HepG2 (cell line): ENCODE results near the gene CCDC102B. TPM values are rescaled to one million over a fixed set of nuclear protein-coding genes. Genes with fewer than 3 reads are reported as not detected.

ENCODE experiments used
- GATA4 ChIP-seq: sonication (generic); IDR thresholded peaks from 2 replicates; pipeline ENCODE4 v1.6.1; 2016; ENCODE audit warnings: antibody characterized with exemption, low read depth, borderline replicate concordance
- HMG20B ChIP-seq: conservative IDR thresholded peaks from 2 replicates; pipeline ENCODE4 v1.6.1; 2016; ENCODE audit warnings: missing genetic modification reagents, missing compliant biosample characterization
- MEIS2 ChIP-seq: sonication (generic); formaldehyde crosslinking; IDR thresholded peaks from 2 replicates; pipeline ENCODE4 v1.9.0; 2021; ENCODE audit warnings: mild to moderate bottlenecking, missing genetic modification reagents
- PHB2 ChIP-seq: fragments of 450-650 bp; IDR thresholded peaks from 2 replicates; pipeline ENCODE4 v1.6.1; 2018; ENCODE audit not compliant: partially characterized antibody
- SRSF9 ChIP-seq: fragments of 200-400 bp; formaldehyde crosslinking; IDR thresholded peaks from 2 replicates; pipeline ENCODE4 v1.6.1; 2018; ENCODE audit warnings: borderline replicate concordance, mild to moderate bottlenecking, low read depth, low read length; ENCODE audit not compliant: insufficient read depth, poor library complexity, severe bottlenecking
- polyA plus RNA-seq, 8 experiments: library from polyadenylated mRNA; depleted of rRNA in 3 of 8; stranded (reverse) in 7 of 8; unstranded in 1 of 8; fragments of >200 nt; fragmentation: Illumina TruSeq in 4 of 8; extraction: Trizol in 4 of 8; gene quantifications; 2 replicates each; pipeline versions ENCODE4 v1.2.1 to v1.2.3, GENCODE V29; 2011 to 2016; ENCODE audit warnings: low read depth in 4 of 8, missing spikeins in 1 of 8, mixed read lengths in 1 of 8; ENCODE audit not compliant: insufficient read depth in 1 of 8
- total RNA-seq, 5 experiments: library from RNA; depleted of rRNA; stranded (reverse); fragments of >200 nt; fragmentation: Illumina TruSeq; extraction: Trizol; gene quantifications; 2 replicates each; pipeline ENCODE4 v1.2.3, GENCODE V29; 2016; ENCODE audit warnings: low read depth in 1 of 5
- TF ChIP-seq, protein P1 (sequence below): IDR thresholded peaks from 2 replicates; pipeline ENCODE4 v1.6.1; 2016; ENCODE audit warnings: mild to moderate bottlenecking, missing biosample characterization, missing genetic modification reagents
- TF ChIP-seq, protein P2 (sequence below): fragments of 450-650 bp; IDR thresholded peaks from 2 replicates; pipeline ENCODE4 v1.6.1; 2017
- TF ChIP-seq, protein P3 (sequence below): sonication (generic); formaldehyde crosslinking; IDR thresholded peaks from 2 replicates; pipeline ENCODE4 v1.4.0; 2020; ENCODE audit warnings: missing genetic modification reagents
- TF ChIP-seq, protein P4 (sequence below): sonication (generic); formaldehyde crosslinking; IDR thresholded peaks from 2 replicates; pipeline ENCODE4 v1.5.1; 2020; ENCODE audit warnings: mild to moderate bottlenecking, missing genetic modification reagents

The CCDC102B gene
- total and polyA plus RNA-seq, 2 of the 13 experiments (the other 11 are each of a cell fraction or from before 2014, with no cell fraction given), result 2.3 to 3.7 TPM

DNA sequence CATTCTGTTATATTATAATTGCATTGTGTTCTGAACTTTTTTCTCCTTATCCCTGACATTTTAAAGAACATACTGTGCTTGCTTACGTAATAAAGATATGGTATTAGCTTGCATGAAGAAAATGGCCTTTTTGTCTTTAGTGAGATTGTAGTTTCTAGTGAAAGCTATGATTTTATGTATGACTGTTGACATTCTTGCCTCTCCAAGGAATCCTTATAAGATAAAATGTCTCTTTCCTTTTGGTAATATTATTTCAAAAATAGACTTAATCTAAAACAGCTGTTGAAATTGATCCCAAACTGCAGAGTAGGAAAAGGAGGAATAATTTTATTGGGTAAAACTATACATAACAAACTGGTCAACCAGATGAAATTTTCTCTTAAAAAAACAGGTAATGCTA, 40.8 kb upstream of the CCDC102B start (continued):
- TF ChIP-seq, protein P1, sequence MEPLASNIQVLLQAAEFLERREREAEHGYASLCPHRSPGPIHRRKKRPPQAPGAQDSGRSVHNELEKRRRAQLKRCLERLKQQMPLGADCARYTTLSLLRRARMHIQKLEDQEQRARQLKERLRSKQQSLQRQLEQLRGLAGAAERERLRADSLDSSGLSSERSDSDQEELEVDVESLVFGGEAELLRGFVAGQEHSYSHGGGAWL, result no peak
- TF ChIP-seq PHB2, result no peak
- TF ChIP-seq, protein P2, sequence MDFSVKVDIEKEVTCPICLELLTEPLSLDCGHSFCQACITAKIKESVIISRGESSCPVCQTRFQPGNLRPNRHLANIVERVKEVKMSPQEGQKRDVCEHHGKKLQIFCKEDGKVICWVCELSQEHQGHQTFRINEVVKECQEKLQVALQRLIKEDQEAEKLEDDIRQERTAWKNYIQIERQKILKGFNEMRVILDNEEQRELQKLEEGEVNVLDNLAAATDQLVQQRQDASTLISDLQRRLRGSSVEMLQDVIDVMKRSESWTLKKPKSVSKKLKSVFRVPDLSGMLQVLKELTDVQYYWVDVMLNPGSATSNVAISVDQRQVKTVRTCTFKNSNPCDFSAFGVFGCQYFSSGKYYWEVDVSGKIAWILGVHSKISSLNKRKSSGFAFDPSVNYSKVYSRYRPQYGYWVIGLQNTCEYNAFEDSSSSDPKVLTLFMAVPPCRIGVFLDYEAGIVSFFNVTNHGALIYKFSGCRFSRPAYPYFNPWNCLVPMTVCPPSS, result no peak
- TF ChIP-seq, protein P3, sequence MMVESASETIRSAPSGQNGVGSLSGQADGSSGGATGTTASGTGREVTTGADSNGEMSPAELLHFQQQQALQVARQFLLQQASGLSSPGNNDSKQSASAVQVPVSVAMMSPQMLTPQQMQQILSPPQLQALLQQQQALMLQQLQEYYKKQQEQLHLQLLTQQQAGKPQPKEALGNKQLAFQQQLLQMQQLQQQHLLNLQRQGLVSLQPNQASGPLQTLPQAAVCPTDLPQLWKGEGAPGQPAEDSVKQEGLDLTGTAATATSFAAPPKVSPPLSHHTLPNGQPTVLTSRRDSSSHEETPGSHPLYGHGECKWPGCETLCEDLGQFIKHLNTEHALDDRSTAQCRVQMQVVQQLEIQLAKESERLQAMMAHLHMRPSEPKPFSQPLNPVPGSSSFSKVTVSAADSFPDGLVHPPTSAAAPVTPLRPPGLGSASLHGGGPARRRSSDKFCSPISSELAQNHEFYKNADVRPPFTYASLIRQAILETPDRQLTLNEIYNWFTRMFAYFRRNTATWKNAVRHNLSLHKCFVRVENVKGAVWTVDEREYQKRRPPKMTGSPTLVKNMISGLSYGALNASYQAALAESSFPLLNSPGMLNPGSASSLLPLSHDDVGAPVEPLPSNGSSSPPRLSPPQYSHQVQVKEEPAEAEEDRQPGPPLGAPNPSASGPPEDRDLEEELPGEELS (CRISPR knock-in tag), result no peak
- TF ChIP-seq GATA4, result no peak
- no peak for TF ChIP-seq MEIS2
- TF ChIP-seq HMG20B (CRISPR knock-in tag), result no peak
- TF ChIP-seq SRSF9, result no peak
- TF ChIP-seq, protein P4, sequence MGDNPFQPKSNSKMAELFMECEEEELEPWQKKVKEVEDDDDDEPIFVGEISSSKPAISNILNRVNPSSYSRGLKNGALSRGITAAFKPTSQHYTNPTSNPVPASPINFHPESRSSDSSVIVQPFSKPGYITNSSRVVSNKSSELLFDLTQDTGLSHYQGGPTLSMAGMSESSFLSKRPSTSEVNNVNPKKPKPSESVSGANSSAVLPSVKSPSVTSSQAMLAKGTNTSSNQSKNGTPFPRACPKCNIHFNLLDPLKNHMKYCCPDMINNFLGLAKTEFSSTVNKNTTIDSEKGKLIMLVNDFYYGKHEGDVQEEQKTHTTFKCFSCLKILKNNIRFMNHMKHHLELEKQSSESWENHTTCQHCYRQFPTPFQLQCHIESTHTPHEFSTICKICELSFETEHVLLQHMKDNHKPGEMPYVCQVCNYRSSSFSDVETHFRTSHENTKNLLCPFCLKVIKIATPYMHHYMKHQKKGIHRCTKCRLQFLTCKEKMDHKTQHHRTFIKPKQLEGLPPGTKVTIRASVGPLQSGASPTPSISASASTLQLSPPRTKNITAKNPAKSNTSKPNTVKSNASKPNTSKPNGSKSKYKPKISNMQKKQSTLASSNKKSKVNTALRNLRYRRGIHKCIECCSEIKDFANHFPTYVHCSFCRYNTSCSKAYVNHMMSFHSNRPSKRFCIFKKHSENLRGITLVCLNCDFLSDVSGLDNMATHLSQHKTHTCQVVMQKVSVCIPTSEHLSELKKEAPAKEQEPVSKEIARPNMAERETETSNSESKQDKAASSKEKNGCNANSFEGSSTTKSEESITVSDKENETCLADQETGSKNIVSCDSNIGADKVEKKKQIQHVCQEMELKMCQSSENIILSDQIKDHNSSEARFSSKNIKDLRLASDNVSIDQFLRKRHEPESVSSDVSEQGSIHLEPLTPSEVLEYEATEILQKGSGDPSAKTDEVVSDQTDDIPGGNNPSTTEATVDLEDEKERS (CRISPR knock-in tag), result no peak
